ENCODE results near the gene RASSF3. TPM values are rescaled to one million over a fixed set of nuclear protein-coding genes. Genes with fewer than 3 reads are reported as not detected.

Gene RASSF3
- total and polyA plus RNA-seq, 2 experiments from 2014 or later, result 20.6 to 39.6 TPM

DNA sequence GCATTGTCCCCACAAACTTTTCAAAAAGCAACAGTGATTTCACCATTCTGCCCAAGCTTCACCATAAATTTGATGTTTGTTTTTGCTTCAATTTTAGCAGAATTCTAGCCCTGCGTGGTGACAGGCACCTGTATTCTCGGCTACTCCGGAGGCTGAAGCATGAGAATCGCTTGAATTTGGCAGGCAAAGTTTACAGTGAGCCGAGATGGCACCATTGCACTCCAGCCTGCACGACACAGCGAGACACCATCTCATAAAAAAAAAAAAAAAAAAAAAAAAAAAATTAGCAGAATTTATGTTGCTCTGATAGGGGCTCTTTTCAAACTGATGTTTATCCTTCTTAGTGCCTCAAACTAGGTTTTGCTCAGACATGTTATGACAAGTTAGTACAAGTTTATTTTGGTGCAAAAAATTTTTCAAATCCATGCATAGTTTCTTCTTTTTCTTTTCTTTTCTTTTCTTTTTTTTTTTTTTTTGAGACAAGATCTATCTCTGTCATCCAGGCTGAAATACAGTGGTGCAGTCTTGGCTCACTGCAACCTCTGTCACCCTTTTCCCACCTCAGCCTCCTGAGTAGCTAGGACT, 24.3 kb downstream of the RASSF3 start (continued):
- TF ChIP-seq, protein P1, sequence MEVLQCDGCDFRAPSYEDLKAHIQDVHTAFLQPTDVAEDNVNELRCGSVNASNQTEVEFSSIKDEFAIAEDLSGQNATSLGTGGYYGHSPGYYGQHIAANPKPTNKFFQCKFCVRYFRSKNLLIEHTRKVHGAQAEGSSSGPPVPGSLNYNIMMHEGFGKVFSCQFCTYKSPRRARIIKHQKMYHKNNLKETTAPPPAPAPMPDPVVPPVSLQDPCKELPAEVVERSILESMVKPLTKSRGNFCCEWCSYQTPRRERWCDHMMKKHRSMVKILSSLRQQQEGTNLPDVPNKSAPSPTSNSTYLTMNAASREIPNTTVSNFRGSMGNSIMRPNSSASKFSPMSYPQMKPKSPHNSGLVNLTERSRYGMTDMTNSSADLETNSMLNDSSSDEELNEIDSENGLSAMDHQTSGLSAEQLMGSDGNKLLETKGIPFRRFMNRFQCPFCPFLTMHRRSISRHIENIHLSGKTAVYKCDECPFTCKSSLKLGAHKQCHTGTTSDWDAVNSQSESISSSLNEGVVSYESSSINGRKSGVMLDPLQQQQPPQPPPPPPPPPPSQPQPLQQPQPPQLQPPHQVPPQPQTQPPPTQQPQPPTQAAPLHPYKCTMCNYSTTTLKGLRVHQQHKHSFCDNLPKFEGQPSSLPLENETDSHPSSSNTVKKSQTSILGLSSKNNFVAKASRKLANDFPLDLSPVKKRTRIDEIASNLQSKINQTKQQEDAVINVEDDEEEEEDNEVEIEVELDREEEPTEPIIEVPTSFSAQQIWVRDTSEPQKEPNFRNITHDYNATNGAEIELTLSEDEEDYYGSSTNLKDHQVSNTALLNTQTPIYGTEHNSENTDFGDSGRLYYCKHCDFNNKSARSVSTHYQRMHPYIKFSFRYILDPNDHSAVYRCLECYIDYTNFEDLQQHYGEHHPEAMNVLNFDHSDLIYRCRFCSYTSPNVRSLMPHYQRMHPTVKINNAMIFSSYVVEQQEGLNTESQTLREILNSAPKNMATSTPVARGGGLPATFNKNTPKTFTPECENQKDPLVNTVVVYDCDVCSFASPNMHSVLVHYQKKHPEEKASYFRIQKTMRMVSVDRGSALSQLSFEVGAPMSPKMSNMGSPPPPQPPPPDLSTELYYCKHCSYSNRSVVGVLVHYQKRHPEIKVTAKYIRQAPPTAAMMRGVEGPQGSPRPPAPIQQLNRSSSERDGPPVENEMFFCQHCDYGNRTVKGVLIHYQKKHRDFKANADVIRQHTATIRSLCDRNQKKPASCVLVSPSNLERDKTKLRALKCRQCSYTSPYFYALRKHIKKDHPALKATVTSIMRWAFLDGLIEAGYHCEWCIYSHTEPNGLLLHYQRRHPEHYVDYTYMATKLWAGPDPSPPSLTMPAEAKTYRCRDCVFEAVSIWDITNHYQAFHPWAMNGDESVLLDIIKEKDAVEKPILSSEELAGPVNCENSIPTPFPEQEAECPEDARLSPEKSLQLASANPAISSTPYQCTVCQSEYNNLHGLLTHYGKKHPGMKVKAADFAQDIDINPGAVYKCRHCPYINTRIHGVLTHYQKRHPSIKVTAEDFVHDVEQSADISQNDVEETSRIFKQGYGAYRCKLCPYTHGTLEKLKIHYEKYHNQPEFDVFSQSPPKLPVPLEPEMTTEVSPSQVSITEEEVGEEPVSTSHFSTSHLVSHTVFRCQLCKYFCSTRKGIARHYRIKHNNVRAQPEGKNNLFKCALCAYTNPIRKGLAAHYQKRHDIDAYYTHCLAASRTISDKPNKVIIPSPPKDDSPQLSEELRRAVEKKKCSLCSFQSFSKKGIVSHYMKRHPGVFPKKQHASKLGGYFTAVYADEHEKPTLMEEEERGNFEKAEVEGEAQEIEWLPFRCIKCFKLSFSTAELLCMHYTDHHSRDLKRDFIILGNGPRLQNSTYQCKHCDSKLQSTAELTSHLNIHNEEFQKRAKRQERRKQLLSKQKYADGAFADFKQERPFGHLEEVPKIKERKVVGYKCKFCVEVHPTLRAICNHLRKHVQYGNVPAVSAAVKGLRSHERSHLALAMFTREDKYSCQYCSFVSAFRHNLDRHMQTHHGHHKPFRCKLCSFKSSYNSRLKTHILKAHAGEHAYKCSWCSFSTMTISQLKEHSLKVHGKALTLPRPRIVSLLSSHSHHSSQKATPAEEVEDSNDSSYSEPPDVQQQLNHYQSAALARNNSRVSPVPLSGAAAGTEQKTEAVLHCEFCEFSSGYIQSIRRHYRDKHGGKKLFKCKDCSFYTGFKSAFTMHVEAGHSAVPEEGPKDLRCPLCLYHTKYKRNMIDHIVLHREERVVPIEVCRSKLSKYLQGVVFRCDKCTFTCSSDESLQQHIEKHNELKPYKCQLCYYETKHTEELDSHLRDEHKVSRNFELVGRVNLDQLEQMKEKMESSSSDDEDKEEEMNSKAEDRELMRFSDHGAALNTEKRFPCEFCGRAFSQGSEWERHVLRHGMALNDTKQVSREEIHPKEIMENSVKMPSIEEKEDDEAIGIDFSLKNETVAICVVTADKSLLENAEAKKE (CRISPR knock-in tag; IDR thresholded peaks at IDR 0.05), result no peak
- TF ChIP-seq JUNB (IDR thresholded peaks at IDR 0.05; ENCODE audit: unreplicated experiment) (no peak), EZH2phosphoT487 (IDR thresholded peaks at IDR 0.05; ENCODE audit: unreplicated experiment) (no peak), CREB1 (CRISPR knock-in tag; IDR thresholded peaks at IDR 0.05; ENCODE audit: low read depth) (no peak)
- TF ChIP-seq, protein P2, sequence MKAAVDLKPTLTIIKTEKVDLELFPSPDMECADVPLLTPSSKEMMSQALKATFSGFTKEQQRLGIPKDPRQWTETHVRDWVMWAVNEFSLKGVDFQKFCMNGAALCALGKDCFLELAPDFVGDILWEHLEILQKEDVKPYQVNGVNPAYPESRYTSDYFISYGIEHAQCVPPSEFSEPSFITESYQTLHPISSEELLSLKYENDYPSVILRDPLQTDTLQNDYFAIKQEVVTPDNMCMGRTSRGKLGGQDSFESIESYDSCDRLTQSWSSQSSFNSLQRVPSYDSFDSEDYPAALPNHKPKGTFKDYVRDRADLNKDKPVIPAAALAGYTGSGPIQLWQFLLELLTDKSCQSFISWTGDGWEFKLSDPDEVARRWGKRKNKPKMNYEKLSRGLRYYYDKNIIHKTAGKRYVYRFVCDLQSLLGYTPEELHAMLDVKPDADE (IDR thresholded peaks at IDR 0.05), result no peak

DNA sequence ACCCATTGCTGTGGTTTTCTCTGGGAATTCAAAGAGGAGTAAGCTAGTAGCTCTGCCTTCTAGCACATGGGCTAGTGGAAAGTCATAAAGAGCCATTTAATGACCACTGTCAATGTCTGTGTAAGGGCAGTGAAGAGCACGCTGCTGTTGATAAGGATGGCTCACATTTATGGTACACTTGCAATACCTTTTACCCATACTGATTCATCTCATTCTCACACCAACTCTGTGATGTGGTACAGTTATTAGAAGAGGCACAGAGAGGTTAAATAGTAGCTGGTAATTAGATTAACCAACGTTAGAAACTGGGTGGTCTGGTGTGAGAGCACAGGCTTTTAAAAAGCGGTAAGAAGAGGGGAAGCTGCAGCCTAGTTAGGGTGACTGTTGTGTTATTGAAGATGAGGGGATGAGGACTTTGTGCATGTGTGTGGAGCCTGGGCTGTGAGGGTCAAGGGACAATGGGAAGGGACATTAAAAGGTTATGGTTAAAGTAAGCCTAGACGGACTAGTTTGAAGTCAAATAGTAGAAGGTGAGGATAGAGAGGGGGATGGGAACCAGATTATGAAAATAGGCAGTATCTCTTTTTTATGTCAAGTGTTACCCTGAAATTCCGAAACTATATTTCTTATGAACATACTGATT, 25.2 kb downstream of the RASSF3 start:
- peaks cover 27% of the 10 kb centered on the region for H3K36me3 Mint-ChIP-seq (ENCODE audit: low read depth)
- H3K27me3 ChIP-seq (ENCODE audit: insufficient read depth), result no peaks in the 10 kb centered on the region
- H3K4me2 ChIP-seq, result no peak overlapping the region
- H3K4me3 Mint-ChIP-seq, result no peak overlapping the region
- ATAC-seq (0 out of 3 replicates have a peak, but pooled peaks have one; percentile 26), DNase-seq (ENCODE audit: low spot score) (no peak)
- peak overlapping the region; percentile 46; the same call in 1 of the 2 replicates for H3K27ac ChIP-seq (ENCODE audit: low read depth)
- H3K4me1 ChIP-seq (ENCODE audit: insufficient read depth), result peaks cover 27% of the 10 kb centered on the region
- peaks cover 2% of the 10 kb centered on the region; the same call in 2 of the 3 replicates for H3K9me3 Mint-ChIP-seq
- H3K36me3 ChIP-seq (ENCODE audit: insufficient read depth), result no peaks in the 10 kb centered on the region
- H4K20me1 ChIP-seq (replicated peaks; ENCODE audit: insufficient read depth), result no peaks in the 10 kb centered on the region; the same call in 1 of the 2 replicates
- no peak overlapping the region for H3K4me3 ChIP-seq
- H3F3A ChIP-seq (replicated peaks; ENCODE audit: low read depth), result 0 out of 2 replicates have a peak, but pooled peaks cover 2% of the 10 kb centered on the region
- peaks cover 22% of the 10 kb centered on the region for H3K4me1 Mint-ChIP-seq
- peak overlapping the region; percentile 0; the same call in 1 of the 2 replicates for H3K27ac Mint-ChIP-seq
- peaks cover 11% of the 10 kb centered on the region for H3K27me3 Mint-ChIP-seq (ENCODE audit: insufficient read depth, low read depth, poor library complexity)
- H3K9me2 ChIP-seq (ENCODE audit: insufficient read depth), result peaks cover 5% of the 10 kb centered on the region; the same call in 1 of the 2 replicates
- no peak overlapping the region for H2AFZ ChIP-seq
- H3K79me2 ChIP-seq (replicated peaks; ENCODE audit: insufficient read depth), result peaks cover 100% of the 10 kb centered on the region
- TF ChIP-seq, protein P2 (IDR thresholded peaks at IDR 0.05), result no peak
- TF ChIP-seq NANOG (IDR thresholded peaks at IDR 0.05; ENCODE audit: borderline replicate concordance), result no peak
